Measurements from ENCODE around the gene TSPYL4. TPM values are rescaled to one million over a fixed set of nuclear protein-coding genes. Genes with fewer than 3 reads are reported as not detected.

Gene TSPYL4
- polyA plus RNA-seq, 3 donors = 1.8 to 3.6 (median 2.2) TPM

- H3K36me3 ChIP-seq (replicated peaks in 1 of 2; ENCODE audit: control insufficient read depth in 1 of 2, insufficient read depth in 2 of 2, low read length in 2 of 2) = no peaks in the 10 kb centered on the region
- no peak overlapping the region for H3K4me3 ChIP-seq (replicated peaks in 1 of 3; ENCODE audit: low read depth in 2 of 3, low read length in 3 of 3)
- H3K27me3 ChIP-seq (ENCODE audit: control insufficient read depth in 2 of 2, insufficient read depth in 2 of 2, low read length in 2 of 2) = no peaks in the 10 kb centered on the region
- no peak overlapping the region for H3K9ac ChIP-seq (ENCODE audit: insufficient read depth, low read length, poor library complexity, severe bottlenecking)
- Mint-ChIP-seq H3K4me1 (peaks cover 33% of the 10 kb centered on the region), H3K27ac (peak overlapping the region in 4 of 7 donors; percentile 98 to 99 (median 99)), H3K27me3 (ENCODE audit: low read depth in 3 of 3) (peaks cover 0 to 2% (median 1%) of the 10 kb centered on the region in 3 donors), H3K4me3 (peak overlapping the region in 1 of 2 donors; percentile 9), H3K9me3 (peaks cover 0 to 6% (median 0%) of the 10 kb centered on the region in 7 donors), H3K36me3 (peaks cover 5 to 8% of the 10 kb centered on the region in 2 donors)
- H3K27ac ChIP-seq (ENCODE audit: low read depth in 1 of 2, low read length in 2 of 2) = no peak overlapping the region
- no peaks in the 10 kb centered on the region for H3K9me3 ChIP-seq (replicated peaks in 1 of 2; ENCODE audit: control insufficient read depth in 1 of 2, insufficient read depth in 1 of 2, low read length in 2 of 2)
- no peak for DNase-seq
- no peak overlapping the region for H3K4me2 ChIP-seq (replicated peaks; ENCODE audit: extremely low read depth, low read length, poor library complexity, severe bottlenecking)
- TF ChIP-seq CTCF (IDR thresholded peaks at IDR 0.05) = no peak
- peak overlapping the region; percentile 86 for H2AFZ ChIP-seq (ENCODE audit: insufficient read depth, low read depth, low read length, poor library complexity, severe bottlenecking)
- peaks cover 37% of the 10 kb centered on the region for H3K79me2 ChIP-seq (ENCODE audit: insufficient read depth, low read length)
- H4K20me1 ChIP-seq (ENCODE audit: insufficient read depth, low read length) = peaks cover 18% of the 10 kb centered on the region
- peaks cover 30 to 38% of the 10 kb centered on the region in 2 donors for H3K4me1 ChIP-seq (ENCODE audit: control insufficient read depth in 1 of 2, insufficient read depth in 2 of 2, low read length in 2 of 2)
- WGBS (ENCODE audit: insufficient coverage) = 96% methylated on average over 3 of the region's 5 CpGs
- intact Hi-C loops (cut with micrococcal nuclease) = no loop called here
Observed at GRCh38 chr6:116280933-116281316, 27.1 kb upstream of the TSPYL4 start.

GRCh38 chr6:116280161-116280932 is 26.5 kb upstream of the TSPYL4 start:
- TF ChIP-seq CTCF (IDR thresholded peaks at IDR 0.05) = no peak
- 22% methylated on average over 3 of the region's 8 CpGs for whole genome bisulfite sequencing (ENCODE audit: insufficient coverage)
- Histone ChIP-seq H3K79me2 (ENCODE audit: insufficient read depth, low read length) (peaks cover 43% of the 10 kb centered on the region), H3K9ac (ENCODE audit: insufficient read depth, low read length, poor library complexity, severe bottlenecking) (peak overlapping the region; percentile 96), H4K20me1 (ENCODE audit: insufficient read depth, low read length) (peaks cover 21% of the 10 kb centered on the region), H2AFZ (ENCODE audit: insufficient read depth, low read depth, low read length, poor library complexity, severe bottlenecking) (peak overlapping the region; percentile 86), H3K27me3 (ENCODE audit: control insufficient read depth in 2 of 2, insufficient read depth in 2 of 2, low read length in 2 of 2) (no peaks in the 10 kb centered on the region), H3K9me3 (replicated peaks in 1 of 2; ENCODE audit: control insufficient read depth in 1 of 2, insufficient read depth in 1 of 2, low read length in 2 of 2) (no peaks in the 10 kb centered on the region), H3K4me3 (replicated peaks in 1 of 3; ENCODE audit: low read depth in 2 of 3, low read length in 3 of 3) (peak overlapping the region; percentile 53 to 90 (median 85)), H3K36me3 (replicated peaks in 1 of 2; ENCODE audit: control insufficient read depth in 1 of 2, insufficient read depth in 2 of 2, low read length in 2 of 2) (no peaks in the 10 kb centered on the region), H3K27ac (ENCODE audit: low read depth in 1 of 2, low read length in 2 of 2) (peak overlapping the region; percentile 96 to 97), H3K4me1 (ENCODE audit: control insufficient read depth in 1 of 2, insufficient read depth in 2 of 2, low read length in 2 of 2) (peaks cover 35 to 44% of the 10 kb centered on the region in 2 donors), H3K4me2 (replicated peaks; ENCODE audit: extremely low read depth, low read length, poor library complexity, severe bottlenecking) (peak overlapping the region; percentile 85)
- H3K27me3 Mint-ChIP-seq (ENCODE audit: low read depth in 3 of 3) = peaks cover 0 to 2% (median 1%) of the 10 kb centered on the region in 3 donors
- H3K36me3 Mint-ChIP-seq = peaks cover 5 to 11% of the 10 kb centered on the region in 2 donors
- peak overlapping the region; percentile 98 to 99 (median 99) for H3K27ac Mint-ChIP-seq
- peaks cover 0 to under 1% (median 0%) of the 10 kb centered on the region in 7 donors for H3K9me3 Mint-ChIP-seq
- peak in 1 of 3 donors; percentile 20 for DNase-seq
- H3K4me3 Mint-ChIP-seq = peak overlapping the region; percentile 96 to 100
- H3K4me1 Mint-ChIP-seq = peaks cover 39% of the 10 kb centered on the region
- intact Hi-C loops (cut with micrococcal nuclease) = no loop called here

Measured in CD14-positive monocyte (primary cell).